ENCODE data around the gene GRM5.

The GRM5 gene

DNA sequence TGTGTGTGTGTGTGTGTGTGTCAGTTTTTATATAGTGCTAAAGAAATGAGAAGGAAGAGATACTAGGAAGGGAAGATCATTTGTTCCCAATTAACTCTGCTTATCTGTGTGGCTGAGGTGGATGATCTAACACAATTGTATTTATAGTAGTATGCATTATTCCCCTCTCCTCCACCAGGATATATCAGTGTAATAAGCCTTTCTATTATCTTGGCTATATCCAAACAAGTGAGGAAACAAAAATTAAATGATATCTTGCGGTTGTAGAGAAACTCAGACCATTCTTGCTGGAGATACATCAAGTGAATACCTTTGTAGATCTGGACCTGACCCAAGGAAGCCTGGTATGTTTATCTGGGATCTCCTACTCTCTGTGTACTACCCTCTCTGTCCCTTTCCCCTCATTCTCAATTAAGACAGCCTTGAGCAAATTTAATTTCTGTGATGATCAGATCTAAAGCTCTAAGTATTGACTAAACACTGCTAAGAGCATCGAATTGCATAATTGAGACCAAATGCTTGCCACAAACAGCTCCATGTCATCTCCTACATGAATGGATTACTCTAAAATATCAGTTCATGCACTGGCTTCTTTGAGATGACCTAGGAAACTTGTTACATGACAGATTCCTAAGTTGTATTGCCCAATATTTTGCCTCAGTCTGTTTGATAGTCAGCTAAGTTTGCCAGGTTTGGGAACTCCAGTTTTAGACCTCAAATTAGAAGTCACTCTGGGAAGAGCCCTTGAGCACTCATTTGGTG, 543.0 kb downstream of the GRM5 start:
- Histone ChIP-seq H3K27me3 (ENCODE audit: control insufficient read depth in 3 of 3, insufficient read depth in 3 of 3, low read depth in 1 of 3, low read length in 3 of 3) (no peaks in the 10 kb centered on the region), H2BK120ac (ENCODE audit: low read depth, low read length) (no peak overlapping the region), H3K4ac (ENCODE audit: low read length) (no peak overlapping the region), H3K4me3 (ENCODE audit: low read length in 2 of 2) (no peak overlapping the region), H4K91ac (ENCODE audit: low read depth, low read length, poor library complexity) (no peak overlapping the region), H3K36me3 (replicated peaks in 1 of 2; ENCODE audit: control insufficient read depth in 2 of 2, insufficient read depth in 2 of 2, low read length in 2 of 2) (no peaks in the 10 kb centered on the region), H3K27ac (replicated peaks; ENCODE audit: low read length) (no peak overlapping the region), H2BK5ac (ENCODE audit: low read length) (no peak overlapping the region), H3K9me3 (replicated peaks in 1 of 2; ENCODE audit: control insufficient read depth in 2 of 2, insufficient read depth in 1 of 2, low read depth in 1 of 2, low read length in 2 of 2) (no peaks in the 10 kb centered on the region), H2BK15ac (ENCODE audit: low read length) (no peak overlapping the region), H3K4me1 (ENCODE audit: control insufficient read depth in 2 of 2, insufficient read depth in 1 of 2, low read depth in 1 of 2, low read length in 2 of 2) (no peaks in the 10 kb centered on the region), H2AFZ (ENCODE audit: low read length) (no peak overlapping the region), H4K8ac (ENCODE audit: low read depth, low read length) (no peak overlapping the region), H3K79me1 (ENCODE audit: low read depth, low read length) (no peaks in the 10 kb centered on the region), H3K9ac (ENCODE audit: low read depth, low read length, poor library complexity) (no peak overlapping the region), H3K14ac (ENCODE audit: low read length) (no peak overlapping the region), H3K4me2 (ENCODE audit: insufficient read depth, low read length, poor library complexity, severe bottlenecking) (no peak overlapping the region), H2BK12ac (ENCODE audit: low read length) (no peak overlapping the region), H2AK5ac (ENCODE audit: low read depth, low read length) (no peak overlapping the region), H3K18ac (ENCODE audit: low read length) (no peak overlapping the region), H3K23ac (ENCODE audit: low read depth, low read length, poor library complexity) (no peak overlapping the region)
- WGBS, 2 donors (ENCODE audit: extremely low coverage in 2 of 2, insufficient read length in 2 of 2, insufficient replicate concordance in 1 of 2): no CpG with 5 or more reads among the region's 2 CpGs
- DNase-seq (ENCODE audit: low spot score): no peak

GRCh38 chr11:88521799-88522201, 544.0 kb downstream of the GRM5 start:
- H3K9me3 ChIP-seq (replicated peaks in 1 of 2; ENCODE audit: control insufficient read depth in 2 of 2, insufficient read depth in 1 of 2, low read depth in 1 of 2, low read length in 2 of 2): no peaks in the 10 kb centered on the region
- no peak overlapping the region for H2BK15ac ChIP-seq (ENCODE audit: low read length)
- no peaks in the 10 kb centered on the region for H3K36me3 ChIP-seq (replicated peaks in 1 of 2; ENCODE audit: control insufficient read depth in 2 of 2, insufficient read depth in 2 of 2, low read length in 2 of 2)
- H4K8ac ChIP-seq (ENCODE audit: low read depth, low read length): no peak overlapping the region
- H3K4me2 ChIP-seq (ENCODE audit: insufficient read depth, low read length, poor library complexity, severe bottlenecking): no peak overlapping the region
- no peak overlapping the region for H2BK120ac ChIP-seq (ENCODE audit: low read depth, low read length)
- no peak overlapping the region for H4K91ac ChIP-seq (ENCODE audit: low read depth, low read length, poor library complexity)
- no peak overlapping the region for H3K14ac ChIP-seq (ENCODE audit: low read length)
- no peak overlapping the region for H2BK12ac ChIP-seq (ENCODE audit: low read length)
- no peak overlapping the region for H2AFZ ChIP-seq (ENCODE audit: low read length)
- no peak overlapping the region for H2BK5ac ChIP-seq (ENCODE audit: low read length)
- no peak overlapping the region for H3K4ac ChIP-seq (ENCODE audit: low read length)
- H3K23ac ChIP-seq (ENCODE audit: low read depth, low read length, poor library complexity): no peak overlapping the region
- no peak overlapping the region for H3K4me3 ChIP-seq (ENCODE audit: low read length in 2 of 2)
- H3K79me1 ChIP-seq (ENCODE audit: low read depth, low read length): no peaks in the 10 kb centered on the region
- H2AK5ac ChIP-seq (ENCODE audit: low read depth, low read length): no peak overlapping the region
- H3K4me1 ChIP-seq (ENCODE audit: control insufficient read depth in 2 of 2, insufficient read depth in 1 of 2, low read depth in 1 of 2, low read length in 2 of 2): no peaks in the 10 kb centered on the region
- WGBS, 2 donors (ENCODE audit: extremely low coverage in 2 of 2, insufficient read length in 2 of 2, insufficient replicate concordance in 1 of 2): no CpG with 5 or more reads among the region's 1 CpG
- no peak overlapping the region for H3K9ac ChIP-seq (ENCODE audit: low read depth, low read length, poor library complexity)
- no peak for DNase-seq (ENCODE audit: low spot score)
- H3K18ac ChIP-seq (ENCODE audit: low read length): no peak overlapping the region
- no peaks in the 10 kb centered on the region for H3K27me3 ChIP-seq (ENCODE audit: control insufficient read depth in 3 of 3, insufficient read depth in 3 of 3, low read depth in 1 of 3, low read length in 3 of 3)
- no peak overlapping the region for H3K27ac ChIP-seq (replicated peaks; ENCODE audit: low read length)

DNA sequence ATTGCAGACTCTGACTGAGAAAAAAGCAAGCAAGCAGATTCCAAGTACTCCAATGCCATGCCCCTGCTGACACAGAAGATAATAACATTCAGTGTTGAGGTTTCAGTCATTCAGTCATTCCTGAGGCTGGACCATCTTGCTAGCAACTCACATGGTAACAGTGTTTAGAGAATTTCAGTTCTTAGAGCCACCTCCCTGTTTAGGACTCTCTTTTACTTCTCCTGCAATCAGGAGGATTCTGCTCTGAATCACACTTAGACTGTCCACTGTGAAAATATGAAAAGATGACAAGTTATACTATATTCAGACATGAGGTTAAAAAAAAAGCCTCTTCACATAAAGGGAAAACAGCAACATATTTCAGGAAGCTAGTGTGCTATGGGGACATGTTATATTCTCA, 544.4 kb downstream of the GRM5 start:
- Histone ChIP-seq H3K14ac (ENCODE audit: low read length) (no peak overlapping the region), H2BK15ac (ENCODE audit: low read length) (no peak overlapping the region), H2AK5ac (ENCODE audit: low read depth, low read length) (no peak overlapping the region), H4K8ac (ENCODE audit: low read depth, low read length) (no peak overlapping the region), H3K27ac (replicated peaks; ENCODE audit: low read length) (no peak overlapping the region), H4K91ac (ENCODE audit: low read depth, low read length, poor library complexity) (no peak overlapping the region), H3K79me1 (ENCODE audit: low read depth, low read length) (no peaks in the 10 kb centered on the region), H3K4me3 (ENCODE audit: low read length in 2 of 2) (no peak overlapping the region), H3K4ac (ENCODE audit: low read length) (no peak overlapping the region), H3K27me3 (ENCODE audit: control insufficient read depth in 3 of 3, insufficient read depth in 3 of 3, low read depth in 1 of 3, low read length in 3 of 3) (no peaks in the 10 kb centered on the region), H3K4me1 (ENCODE audit: control insufficient read depth in 2 of 2, insufficient read depth in 1 of 2, low read depth in 1 of 2, low read length in 2 of 2) (no peaks in the 10 kb centered on the region), H3K18ac (ENCODE audit: low read length) (no peak overlapping the region), H2BK12ac (ENCODE audit: low read length) (no peak overlapping the region), H3K9me3 (replicated peaks in 1 of 2; ENCODE audit: control insufficient read depth in 2 of 2, insufficient read depth in 1 of 2, low read depth in 1 of 2, low read length in 2 of 2) (no peaks in the 10 kb centered on the region), H3K9ac (ENCODE audit: low read depth, low read length, poor library complexity) (no peak overlapping the region), H3K4me2 (ENCODE audit: insufficient read depth, low read length, poor library complexity, severe bottlenecking) (no peak overlapping the region), H3K23ac (ENCODE audit: low read depth, low read length, poor library complexity) (no peak overlapping the region), H2AFZ (ENCODE audit: low read length) (no peak overlapping the region), H2BK5ac (ENCODE audit: low read length) (no peak overlapping the region), H2BK120ac (ENCODE audit: low read depth, low read length) (no peak overlapping the region), H3K36me3 (replicated peaks in 1 of 2; ENCODE audit: control insufficient read depth in 2 of 2, insufficient read depth in 2 of 2, low read length in 2 of 2) (no peaks in the 10 kb centered on the region)
- DNase-seq (ENCODE audit: low spot score): no peak

DNA sequence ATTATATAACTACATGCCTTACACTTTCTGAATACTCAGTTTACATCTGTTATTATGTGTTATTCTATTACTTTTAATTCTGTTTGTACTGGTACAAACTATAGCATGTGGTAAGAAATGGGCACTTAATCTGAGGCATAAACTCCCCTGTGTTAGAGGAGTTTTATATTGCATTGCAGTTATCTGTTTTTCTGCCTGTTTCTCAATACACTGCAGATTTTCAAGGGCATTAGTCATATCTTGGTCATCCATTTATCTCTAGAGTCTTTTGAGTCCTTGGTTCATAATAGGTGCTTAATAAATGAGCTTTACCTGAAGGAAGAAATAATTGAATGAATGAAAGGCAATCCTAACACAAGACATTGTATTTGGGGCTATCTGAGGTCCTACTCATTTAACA, 545.4 kb downstream of the GRM5 start:
- Histone ChIP-seq H3K36me3 (replicated peaks in 1 of 2; ENCODE audit: control insufficient read depth in 2 of 2, insufficient read depth in 2 of 2, low read length in 2 of 2) (no peaks in the 10 kb centered on the region), H3K27ac (replicated peaks; ENCODE audit: low read length) (no peak overlapping the region), H3K4me3 (ENCODE audit: low read length in 2 of 2) (no peak overlapping the region), H2AFZ (ENCODE audit: low read length) (no peak overlapping the region), H3K4me1 (ENCODE audit: control insufficient read depth in 2 of 2, insufficient read depth in 1 of 2, low read depth in 1 of 2, low read length in 2 of 2) (no peaks in the 10 kb centered on the region), H3K27me3 (ENCODE audit: control insufficient read depth in 3 of 3, insufficient read depth in 3 of 3, low read depth in 1 of 3, low read length in 3 of 3) (no peaks in the 10 kb centered on the region), H3K18ac (ENCODE audit: low read length) (no peak overlapping the region), H2AK5ac (ENCODE audit: low read depth, low read length) (no peak overlapping the region), H3K9ac (ENCODE audit: low read depth, low read length, poor library complexity) (no peak overlapping the region), H2BK12ac (ENCODE audit: low read length) (no peak overlapping the region), H3K4me2 (ENCODE audit: insufficient read depth, low read length, poor library complexity, severe bottlenecking) (no peak overlapping the region), H2BK120ac (ENCODE audit: low read depth, low read length) (no peak overlapping the region), H3K4ac (ENCODE audit: low read length) (no peak overlapping the region), H3K23ac (ENCODE audit: low read depth, low read length, poor library complexity) (no peak overlapping the region), H2BK5ac (ENCODE audit: low read length) (no peak overlapping the region), H4K8ac (ENCODE audit: low read depth, low read length) (no peak overlapping the region), H3K79me1 (ENCODE audit: low read depth, low read length) (no peaks in the 10 kb centered on the region), H3K14ac (ENCODE audit: low read length) (no peak overlapping the region), H2BK15ac (ENCODE audit: low read length) (no peak overlapping the region), H3K9me3 (replicated peaks in 1 of 2; ENCODE audit: control insufficient read depth in 2 of 2, insufficient read depth in 1 of 2, low read depth in 1 of 2, low read length in 2 of 2) (no peaks in the 10 kb centered on the region), H4K91ac (ENCODE audit: low read depth, low read length, poor library complexity) (no peak overlapping the region)
- DNase-seq (ENCODE audit: low spot score): no peak

Data from neuronal stem cell (in vitro differentiated cells).